NCI-H1105 (cell line): ENCODE measurements around the gene ACOX1.

Experiments used
- DNase-seq: peaks from one replicate; lab custom pipeline; 2025; lab: John Stamatoyannopoulos, UW

The ACOX1 gene

DNA sequence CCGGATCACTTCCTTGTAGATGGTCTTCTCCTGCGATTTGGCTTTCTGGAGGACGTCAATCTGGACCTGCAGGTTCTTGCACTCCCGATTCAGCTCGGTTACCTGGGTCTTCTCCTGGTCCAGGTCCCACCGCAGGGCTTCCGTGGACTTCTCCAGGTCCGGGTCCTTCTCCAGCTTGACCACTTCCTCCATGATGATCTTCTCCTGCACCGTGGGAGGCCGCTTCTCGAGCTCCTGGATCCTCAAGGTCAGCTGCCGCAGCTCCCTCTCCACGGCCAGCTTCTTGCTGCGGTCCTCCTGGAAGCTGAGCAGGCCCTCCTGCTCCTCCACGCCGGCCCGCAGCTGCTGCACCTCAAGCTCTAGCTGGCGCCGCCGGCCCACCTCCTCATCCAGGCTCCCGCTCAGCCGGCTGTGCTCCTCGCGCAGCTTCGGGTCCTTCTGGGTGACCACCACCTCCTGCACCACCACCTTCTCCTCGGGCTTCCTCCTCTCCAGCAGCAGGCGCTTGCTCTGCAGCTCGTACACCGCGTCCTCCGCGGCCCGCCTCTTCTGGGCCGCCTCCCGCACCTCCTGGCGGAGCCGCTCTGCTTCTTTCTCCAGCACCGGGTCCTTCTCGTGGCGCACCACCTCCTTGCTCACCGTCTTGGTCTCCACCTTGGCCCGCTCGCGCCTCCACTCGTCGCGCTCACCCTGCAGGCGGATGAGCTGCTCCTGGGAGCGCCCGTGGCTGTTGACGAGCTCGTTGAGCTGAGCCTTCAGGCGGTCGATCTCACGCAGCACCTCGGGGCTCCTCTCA is 29.9 kb upstream of the ACOX1 start:
- DNase-seq: no peak

DNA sequence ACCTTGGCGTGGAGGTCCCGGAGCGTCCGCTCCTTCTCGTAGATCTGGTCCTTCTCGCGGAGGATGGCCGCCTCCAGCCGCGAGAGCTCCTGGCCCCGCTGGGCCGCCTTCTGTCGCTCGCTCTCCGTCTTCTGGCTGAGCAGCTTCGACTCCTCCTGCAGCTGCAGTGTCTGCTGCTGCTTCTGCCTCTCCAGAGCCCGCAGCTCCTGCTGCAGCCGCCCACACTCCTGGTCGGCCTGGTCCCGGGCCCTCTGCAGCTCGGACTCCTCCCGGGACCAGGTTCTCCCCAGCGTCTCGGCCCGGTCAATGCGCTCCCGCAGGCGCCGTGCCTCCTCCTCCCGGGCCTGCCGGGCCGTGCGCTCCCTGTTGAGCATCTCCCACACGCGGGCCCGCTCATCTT is 29.2 kb upstream of the ACOX1 start:
- DNase-seq: no peak

DNA sequence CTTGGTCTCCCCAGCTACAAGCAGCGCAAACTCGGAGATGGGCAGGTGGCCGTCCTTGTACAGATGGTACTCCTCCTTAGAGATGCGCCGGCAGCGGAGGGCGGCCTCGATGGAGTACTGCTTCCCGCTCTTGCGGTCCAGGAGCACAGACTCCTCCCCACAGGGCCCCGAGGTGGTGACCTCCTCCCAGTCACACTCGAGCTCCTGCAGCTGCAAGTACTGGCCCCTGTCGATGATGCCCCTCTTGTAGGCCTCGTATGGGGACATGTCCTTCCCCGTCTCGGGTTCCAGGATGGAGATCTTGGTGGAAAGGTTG is 28.8 kb upstream of the ACOX1 start:
- no peak for DNase-seq

DNA sequence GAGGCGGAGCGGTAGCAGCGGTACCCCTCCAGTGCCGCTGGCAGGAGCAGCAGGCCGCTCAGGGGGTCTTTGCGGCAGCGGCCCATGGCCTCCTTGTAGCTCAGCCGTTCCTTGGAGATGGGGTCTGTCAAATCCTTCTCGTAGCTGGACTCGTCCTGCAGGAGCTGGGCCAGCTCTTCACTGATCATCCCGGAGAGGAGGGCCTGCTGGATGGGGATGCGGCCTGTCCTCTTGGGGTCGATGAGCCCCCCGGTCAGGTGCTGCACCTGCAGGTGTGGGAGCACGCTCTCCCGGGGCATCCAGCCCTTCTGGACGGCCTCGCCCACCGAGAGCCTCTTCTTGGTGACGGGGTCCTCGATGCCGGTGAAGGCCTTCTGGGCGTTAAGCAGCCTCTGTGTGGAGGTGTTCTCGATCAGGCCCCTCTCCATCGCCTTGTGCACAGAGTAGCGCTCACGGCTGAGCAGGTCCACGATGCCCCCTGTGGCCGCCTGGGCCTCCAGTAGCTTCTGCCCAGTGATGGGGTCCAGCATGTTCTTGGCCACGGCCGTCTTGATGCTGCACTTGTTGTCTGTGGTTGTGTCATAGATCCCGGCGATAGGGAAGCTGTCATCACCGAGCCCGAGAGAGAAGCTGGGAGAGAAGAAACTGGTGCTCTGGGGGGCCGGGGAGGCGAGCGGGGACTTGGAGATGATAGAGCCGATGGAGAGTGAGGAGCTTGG is 28.3 kb upstream of the ACOX1 start:
- DNase-seq: no peak

DNA sequence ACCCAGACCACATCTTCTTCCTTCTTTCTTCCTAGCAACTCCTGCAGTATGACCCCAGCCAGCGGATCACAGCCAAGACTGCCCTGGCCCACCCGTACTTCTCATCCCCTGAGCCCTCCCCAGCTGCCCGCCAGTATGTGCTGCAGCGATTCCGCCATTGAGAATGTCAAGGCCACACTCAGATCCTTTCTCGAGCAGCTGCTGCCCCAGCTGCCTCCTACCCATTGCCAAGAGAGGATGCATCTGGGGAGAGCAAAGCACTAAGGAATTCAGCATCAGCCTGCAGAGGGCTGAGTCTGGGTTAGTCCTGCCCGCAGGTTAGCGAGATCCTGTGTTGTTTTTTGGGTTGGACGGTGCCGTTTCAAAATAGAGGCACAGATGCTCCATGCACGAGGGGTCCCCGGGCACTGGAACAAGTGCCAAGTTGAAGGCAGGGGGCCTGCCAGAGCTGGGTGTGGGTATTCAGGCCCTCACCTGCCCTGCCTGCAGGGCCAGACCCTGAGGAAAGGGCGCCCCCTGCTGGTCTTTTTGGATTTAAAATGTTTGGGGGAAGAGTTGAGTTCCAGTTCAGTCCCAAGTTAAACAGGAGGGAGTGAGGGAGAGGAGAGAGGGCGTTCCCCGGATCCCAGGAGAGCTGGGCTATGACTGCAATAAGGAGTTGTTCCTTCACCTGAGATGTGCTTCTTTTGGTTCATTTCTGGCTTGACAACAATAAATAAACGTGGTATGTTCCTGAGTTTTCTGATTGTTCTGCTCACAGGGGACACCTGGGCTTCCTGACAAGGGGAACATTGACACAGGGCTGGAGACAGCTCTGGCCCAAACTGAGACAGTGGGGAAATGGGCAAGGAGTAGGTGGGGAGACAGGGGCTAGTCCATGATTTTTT is 26.5 kb upstream of the ACOX1 start:
- peak; percentile 66 for DNase-seq

DNA sequence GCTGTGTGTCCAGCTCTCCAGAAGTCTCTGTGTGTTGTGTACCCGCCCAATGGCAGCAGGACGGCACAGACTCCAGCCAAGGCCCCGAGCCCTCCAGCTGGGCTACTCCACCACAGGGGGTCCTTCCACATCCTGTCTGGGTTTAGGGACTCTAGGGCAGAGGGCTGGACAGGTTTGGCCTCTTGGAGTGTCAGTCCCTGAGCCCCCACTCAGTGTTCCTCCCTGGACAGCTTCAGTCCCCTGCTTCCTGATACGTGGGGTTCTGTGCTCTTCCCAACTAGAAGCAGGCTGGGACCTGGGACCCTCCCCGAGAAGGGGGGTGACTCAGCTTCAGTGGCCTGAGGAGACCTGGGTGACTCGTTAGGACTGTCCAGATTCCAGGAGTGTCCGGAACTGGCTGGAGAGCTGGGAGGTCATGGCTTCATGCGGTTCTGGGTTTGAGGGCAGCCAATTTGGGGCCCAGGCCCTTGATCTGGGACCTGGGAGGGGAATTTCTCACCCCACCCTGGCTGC is 25.8 kb upstream of the ACOX1 start:
- no peak for DNase-seq

DNA sequence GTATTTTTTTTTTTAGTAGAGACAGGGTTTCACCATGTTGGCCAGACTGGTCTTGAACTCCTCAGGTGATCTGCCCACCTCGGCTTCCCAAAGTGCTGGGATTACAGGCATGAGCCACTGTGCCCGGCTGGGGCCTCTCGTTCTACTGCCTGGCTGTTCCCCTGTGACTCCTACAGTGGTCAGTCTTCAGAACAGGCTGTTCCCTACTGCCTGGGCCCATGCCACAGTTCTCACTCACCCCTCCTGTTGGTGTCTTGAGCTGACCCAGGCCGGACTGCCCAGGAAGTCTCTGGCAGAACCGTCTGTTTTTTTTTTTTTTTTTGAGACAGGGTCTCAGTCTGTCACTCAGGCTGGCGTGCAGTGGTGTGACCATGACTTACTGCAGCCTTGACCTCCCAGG is 24.9 kb upstream of the ACOX1 start:
- no peak for DNase-seq

DNA sequence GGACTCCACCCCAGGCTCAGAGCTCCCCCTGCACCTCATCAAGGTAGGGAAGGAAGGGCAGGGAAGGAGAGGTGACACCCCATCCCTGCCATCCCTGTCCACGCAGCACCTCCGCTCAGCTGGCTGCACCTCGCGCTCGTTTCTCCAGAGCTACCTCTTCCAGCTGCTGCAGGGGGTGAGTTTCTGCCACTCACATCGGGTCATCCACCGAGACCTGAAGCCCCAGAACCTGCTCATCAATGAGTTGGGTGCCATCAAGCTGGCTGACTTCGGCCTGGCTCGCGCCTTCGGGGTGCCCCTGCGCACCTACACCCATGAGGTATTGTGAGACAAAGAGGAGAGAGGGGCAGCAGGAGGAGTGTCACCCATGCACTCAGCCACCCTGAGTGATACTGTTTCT is 23.1 kb upstream of the ACOX1 start:
- no peak for DNase-seq

DNA sequence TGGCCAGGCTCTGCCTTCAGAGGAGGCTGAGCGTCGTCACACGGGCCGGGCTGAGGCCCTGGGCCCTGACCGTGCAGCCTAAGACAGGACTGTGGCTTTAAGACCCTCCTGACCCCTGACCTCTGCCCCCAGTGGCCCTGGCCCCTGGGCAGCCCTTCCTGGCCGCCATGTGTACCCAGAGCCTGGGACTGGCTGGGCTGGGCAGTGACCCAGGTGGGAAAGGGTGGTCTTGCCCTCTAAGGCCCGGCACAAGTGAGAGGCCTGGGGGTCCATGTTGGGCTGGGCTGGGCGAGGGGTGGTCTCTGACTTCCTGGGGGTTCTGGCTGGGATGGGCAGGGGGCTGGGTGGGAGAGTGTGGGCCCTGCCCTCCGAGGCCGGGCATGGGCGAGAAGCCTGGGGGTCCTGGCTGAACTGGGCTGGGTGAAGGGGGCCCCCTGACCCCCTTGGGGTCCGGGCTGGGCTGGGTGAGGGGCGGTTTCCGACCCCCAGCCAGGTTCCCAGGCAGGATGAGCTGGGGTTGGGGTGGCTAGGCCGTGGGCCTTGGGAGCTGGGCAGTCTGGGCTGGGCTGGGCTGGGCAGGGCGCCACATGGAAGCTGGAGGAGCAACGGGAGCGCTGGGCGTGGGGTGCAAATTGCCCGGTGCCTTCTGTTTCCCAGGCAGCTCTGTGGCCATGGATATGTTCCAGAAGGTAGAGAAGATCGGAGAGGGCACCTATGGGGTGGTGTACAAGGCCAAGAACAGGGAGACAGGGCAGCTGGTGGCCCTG is 22.0 kb upstream of the ACOX1 start, which contains the start of gene CDK3:
TSS of gene CDK3 (plus strand) at position 101 of the 767 bp plus-strand sequence. CDS start at position 672, 571 bp downstream.
- DNase-seq: no peak

DNA sequence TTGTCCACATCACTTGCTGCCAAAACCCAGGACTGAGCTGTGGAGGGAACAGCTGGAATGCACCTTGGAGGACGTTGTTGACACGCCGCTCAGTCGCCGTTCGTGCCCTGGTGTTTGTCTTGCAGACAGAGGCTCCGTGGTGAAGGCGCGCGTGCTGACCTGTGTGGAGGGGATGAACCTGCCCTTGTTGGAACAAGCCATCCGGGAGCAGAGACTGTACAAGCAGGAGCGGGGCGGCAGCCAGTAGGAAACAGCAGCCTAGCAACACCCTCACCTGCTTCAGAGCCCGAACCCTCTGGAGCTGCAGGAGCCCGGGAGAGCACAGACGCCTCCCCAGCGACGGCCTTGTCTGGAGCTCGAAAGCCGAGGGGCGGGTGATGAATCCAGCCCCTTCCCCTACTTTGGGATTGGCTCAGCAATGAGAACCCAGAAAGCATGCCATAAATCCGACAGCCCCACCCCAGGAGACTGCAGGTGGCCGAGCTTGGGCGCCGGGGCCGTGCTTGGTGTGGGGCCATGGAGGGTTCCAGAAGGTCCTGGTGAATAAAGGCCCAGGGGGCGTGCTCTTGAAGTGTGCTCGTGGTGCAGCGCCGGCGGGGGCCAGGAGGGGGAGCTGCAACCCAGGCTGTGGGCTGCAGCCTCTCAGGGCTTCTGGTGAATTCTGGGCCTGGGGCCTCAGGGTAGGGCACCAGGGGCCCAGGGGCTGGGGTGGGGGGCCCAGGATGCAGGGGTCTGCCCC is 21.2 kb upstream of the ACOX1 start:
- DNase-seq: no peak

DNA sequence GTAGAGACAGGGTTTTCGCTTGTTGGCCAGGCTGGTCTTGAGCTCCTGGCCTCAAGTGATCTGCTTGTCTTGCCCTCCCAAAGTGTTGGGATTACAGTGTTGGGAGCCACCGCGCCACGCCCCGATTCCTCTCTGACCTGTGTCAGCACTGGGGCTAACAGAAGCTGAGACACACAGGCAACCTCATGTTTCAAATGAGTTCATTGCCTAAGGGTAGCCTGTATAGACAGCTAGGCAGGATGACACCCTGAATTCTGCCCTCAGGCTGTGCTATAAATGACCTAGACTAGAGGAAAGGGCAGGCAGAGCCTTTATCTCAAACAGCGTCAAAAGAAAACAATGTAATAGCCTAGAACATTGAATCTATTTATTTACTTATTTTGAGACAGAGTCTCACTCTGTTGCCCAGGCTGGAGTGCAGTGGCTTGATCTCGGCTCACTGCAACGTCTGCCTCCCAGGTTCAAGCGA is 19.4 kb upstream of the ACOX1 start:
- DNase-seq: no peak

DNA sequence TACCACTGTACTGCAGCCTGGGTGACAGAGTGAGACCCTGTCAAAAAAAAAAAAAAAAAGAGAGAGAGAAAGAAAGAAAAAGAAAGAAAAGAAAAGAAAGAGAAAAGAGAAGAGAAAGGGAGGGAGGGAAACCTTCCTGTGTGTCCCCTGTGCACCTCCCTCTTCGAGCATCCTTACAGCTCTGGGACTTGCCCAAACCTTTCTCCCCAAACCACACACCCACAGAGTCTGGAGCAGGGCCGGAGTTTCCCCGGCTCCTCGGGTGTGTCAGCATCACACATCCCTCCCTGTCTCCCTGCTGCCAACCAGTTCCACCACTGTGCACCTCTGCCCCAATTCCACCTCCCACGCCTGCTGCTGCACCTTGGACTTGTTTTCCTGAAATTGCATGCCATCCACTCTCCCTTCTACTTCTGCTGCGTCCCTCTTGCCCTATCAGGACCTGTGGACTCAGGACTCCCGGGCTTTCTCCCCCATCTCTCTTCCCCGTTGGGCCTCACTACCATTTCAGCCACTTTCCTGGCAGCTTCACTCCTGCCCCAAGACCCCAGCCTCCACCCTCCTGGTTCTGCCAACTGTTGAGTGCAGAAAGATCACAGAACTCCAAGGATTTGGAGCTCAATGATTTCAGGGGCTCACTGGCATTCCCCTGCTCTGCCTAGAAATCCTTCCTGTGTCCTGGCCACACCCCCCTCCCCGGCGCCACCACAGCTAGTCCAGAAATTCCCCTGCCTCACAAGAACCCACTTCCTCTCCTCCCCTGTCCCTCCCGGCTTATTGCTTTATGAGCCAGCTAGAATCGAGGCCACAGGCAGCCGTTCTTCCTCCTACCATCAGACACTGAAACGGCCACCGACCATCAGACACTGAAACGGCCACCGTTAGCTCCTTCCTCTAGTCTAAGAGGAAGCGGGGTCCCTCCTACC is 18.0 kb upstream of the ACOX1 start:
- no peak for DNase-seq

DNA sequence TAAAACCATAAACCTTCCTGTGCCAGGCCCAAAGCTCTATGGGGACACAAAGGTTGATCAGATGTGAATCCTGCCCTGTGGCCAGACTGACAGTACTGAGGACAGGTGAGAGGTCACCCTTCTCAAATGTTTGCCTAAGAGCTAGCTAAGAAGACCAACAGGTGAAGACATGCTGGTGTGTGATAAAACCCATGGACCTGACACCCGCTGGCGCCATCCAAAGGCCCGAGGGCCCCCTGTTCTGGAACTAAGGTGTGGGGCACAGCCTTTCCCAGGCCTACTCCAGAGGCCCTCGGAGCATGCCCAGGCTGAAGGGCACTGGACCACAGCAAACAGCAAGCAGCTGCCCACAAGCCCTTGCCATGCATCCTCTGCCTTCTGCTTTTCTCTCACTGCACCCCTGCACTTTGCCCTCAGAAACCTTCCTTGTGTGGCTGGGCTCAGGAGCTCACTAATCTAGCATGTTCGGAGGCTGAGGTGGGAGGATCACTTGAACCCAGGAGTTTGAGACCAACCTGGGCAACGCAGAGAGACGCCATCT is 16.5 kb upstream of the ACOX1 start:
- no peak for DNase-seq

DNA sequence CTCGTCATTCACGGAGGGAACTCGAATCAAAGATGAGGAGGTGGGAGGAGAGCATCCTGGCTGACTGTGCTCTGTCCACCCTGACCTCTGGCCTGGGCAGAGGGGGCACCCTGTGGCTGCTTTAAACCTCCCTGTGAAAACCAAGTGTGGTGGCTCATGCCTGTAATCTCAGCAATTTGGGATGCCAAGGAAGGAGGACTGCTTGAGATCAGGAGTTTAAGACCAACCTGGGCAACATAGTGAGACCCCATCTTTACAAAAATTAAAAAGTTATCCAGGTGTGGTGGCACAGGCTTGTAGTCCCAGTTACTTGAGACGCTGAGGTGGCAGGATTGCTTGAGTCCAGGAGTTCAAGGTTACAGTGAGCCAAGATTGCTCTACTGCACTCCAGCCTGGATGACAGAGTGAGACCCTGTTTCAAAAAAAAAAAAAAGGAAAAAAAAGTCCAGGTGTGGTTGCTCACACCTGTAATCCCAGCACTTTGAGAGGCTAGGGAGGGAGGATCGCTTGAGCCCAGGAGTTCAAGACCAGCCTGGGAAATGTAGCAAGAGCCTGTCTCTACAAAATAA is 15.9 kb upstream of the ACOX1 start:
- no peak for DNase-seq

DNA sequence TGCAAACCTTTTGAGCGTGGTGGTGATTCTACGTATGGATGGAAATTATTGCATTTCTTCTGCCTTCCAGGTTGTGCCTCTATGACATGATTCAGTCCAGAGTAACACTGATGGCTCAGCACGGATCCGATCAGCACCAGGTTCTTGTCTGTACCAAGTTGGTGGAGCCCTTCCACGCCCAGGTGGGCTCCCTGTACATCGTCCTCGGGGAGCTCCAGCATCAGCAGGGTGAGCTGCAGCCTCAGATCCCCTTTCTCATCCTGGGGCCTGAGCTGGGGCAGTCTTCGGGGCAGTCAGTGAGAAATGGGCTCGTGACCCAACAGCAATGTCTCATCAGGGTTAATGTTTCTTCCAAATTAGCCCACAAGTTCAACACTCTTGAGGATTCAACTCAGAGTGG is 12.4 kb upstream of the ACOX1 start:
- no peak for DNase-seq

DNA sequence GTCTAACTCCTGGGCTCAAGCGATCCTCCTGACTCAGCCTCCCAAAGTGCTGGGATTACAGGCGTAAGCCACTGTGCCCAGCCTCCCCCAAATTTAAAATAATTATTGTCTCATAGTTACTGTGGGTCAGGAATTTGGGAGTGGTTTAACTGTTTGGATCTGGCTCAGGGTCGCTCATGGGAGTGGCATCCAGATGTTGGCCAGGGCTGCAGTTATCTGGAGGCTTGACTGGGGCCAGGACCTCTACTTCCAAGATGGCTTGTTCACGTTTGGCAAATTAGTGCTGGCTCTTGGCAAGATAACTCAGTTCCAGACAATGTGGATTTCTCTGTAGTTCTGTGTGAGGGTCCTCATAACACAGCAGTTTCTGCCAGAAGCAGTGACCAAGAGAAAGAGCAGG is 8.1 kb upstream of the ACOX1 start:
- no peak for DNase-seq

DNA sequence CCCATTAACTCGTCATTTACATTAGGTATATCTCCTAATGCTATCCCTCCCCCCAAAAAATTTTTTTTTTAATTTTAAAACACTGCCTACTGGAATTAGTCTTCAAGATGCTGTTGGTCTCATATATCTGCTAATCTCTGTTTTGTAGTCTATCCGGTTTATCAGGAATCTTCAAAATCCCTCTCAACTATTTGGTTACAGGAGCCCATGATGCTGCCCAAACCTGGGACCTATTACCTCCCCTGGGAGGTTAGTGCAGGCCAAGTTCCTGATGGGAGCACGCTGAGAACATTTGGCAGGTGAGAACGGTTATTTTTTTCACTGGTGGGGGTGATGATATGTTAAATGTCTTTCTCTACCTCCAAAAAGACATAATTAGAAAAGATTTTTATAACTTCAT is 7.0 kb upstream of the ACOX1 start:
- no peak for DNase-seq

DNA sequence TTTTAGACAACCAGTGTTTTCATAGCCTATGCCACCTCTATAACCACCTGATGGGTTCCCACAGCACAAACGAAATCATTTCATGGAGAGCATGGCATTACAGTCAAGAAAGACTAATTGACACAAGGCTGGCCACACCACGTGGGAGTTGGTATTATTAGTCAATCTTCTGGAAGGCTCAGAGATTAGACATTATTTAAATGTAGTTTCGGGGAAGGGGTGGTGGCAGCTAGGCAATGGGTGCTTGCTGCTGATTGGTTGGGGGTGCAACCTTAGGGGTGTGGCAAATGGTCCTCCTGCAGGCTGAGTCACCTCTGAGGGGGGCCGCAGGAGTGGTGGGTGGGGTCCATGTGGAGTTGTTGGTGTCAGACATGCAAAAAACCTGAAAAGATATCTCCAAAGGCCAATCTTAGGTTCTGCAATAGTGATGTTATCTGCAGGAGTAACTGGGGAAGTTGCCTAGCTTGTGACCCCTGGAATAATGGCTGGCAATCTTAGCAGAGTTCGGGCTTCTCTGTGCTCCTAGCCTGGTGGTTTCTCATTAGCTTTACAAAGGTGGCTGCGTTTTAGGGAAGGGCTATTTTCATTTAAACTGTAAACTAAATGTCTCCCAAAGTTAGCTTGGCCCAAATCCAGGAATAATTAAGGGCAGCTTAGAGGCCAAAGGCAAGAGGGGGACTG is 4.7 kb upstream of the ACOX1 start:
- no peak for DNase-seq
